AG08395 (cell line): Measurements from ENCODE around the gene FNDC5.
A peak's percentile ranks its signal among the peaks of the same experiment; 100 is the strongest.

Source experiments
- DNase-seq: peaks from one replicate; pipeline ENCODE4 v3.0.0; 2012; ENCODE audit warnings: mixed read lengths, low spot score

FNDC5 gene

GRCh38 chr1:32864375-32865019 lies 6.2 kb downstream of the FNDC5 start:
- DNase-seq: no peak

- no peak for DNase-seq
Observed at GRCh38 chr1:32863881-32864245, 6.8 kb downstream of the FNDC5 start.

- DNase-seq: no peak
Observed at GRCh38 chr1:32863218-32863880, 7.4 kb downstream of the FNDC5 start.

GRCh38 chr1:32861904-32862695 lies 8.6 kb downstream of the FNDC5 start:
- DNase-seq: peak; percentile 38

- DNase-seq: no peak
Observed at GRCh38 chr1:32860566-32860965, 10.1 kb downstream of the FNDC5 start.

- DNase-seq: no peak
Observed at GRCh38 chr1:32859915-32860314, 10.8 kb downstream of the FNDC5 start.

- DNase-seq: no peak
Observed at GRCh38 chr1:32858791-32859190, 11.9 kb downstream of the FNDC5 start.

GRCh38 chr1:32858136-32858535 lies 12.6 kb downstream of the FNDC5 start:
- DNase-seq: no peak

GRCh38 chr1:32855861-32856617 lies 14.7 kb downstream of the FNDC5 start:
- DNase-seq: no peak

- DNase-seq: no peak
Observed at GRCh38 chr1:32848354-32849063, 22.2 kb downstream of the FNDC5 start.

GRCh38 chr1:32831878-32832277 lies 38.8 kb downstream of the FNDC5 start:
- no peak for DNase-seq

GRCh38 chr1:32830092-32830852 lies 40.4 kb downstream of the FNDC5 start:
- DNase-seq: no peak

GRCh38 chr1:32828341-32828740 lies 42.4 kb downstream of the FNDC5 start:
- no peak for DNase-seq

- DNase-seq: no peak
Observed at GRCh38 chr1:32825181-32825580, 45.5 kb downstream of the FNDC5 start.

GRCh38 chr1:32818804-32819541 lies 51.7 kb downstream of the FNDC5 start:
- no peak for DNase-seq

GRCh38 chr1:32817815-32818786 lies 52.6 kb downstream of the FNDC5 start:
- peak; percentile 64 for DNase-seq

GRCh38 chr1:32817159-32817814 lies 53.4 kb downstream of the FNDC5 start, which contains the start of the genes S100PBP and YARS1:
TSS of gene S100PBP (plus strand) at chr1:32817653. CDS start at chr1:32826100, 8,447 bp downstream.
TSS of gene YARS1 (minus strand) at chr1:32817358. CDS start at chr1:32817244, 114 bp downstream.
- peak; percentile 99 for DNase-seq

- peak; percentile 36 for DNase-seq
Observed at GRCh38 chr1:32816676-32817158, 54.0 kb downstream of the FNDC5 start.
